HG03457 (cell line): Measurements from ENCODE around the gene EID2.
A peak's percentile ranks its signal among the peaks of the same experiment; 100 is the strongest.

Source experiments
- ATAC-seq: cut with Tn5 transposase; IDR thresholded peaks from one replicate; pipeline ENCODE4 v1.9.1; 2021; ENCODE audit warnings: moderate number of reproducible peaks; ENCODE audit not compliant: unreplicated experiment

The EID2 gene

GRCh38 chr19:39539165-39539517 lies 820 bp downstream of the EID2 start:
- no peak for ATAC-seq

DNA sequence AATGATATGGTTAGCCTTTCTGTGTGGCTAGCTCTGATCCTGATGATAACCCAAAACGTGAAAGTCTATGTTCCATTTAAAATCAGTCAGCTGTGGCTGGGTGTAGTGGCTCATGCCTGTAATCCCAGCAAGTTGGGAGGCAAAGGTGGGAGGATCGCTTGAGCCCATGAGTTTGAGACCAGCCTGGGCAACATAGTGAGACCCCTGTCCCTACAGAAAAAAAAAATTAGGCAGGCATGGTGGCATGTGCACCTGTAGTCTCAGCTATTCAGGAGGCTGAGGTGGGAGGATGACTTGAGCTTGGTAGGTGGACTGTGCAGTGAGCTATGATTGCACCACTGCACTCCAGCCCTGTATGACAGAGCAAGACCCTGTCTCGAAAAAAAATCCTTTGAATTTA lies 6.2 kb downstream of the EID2 start:
- no peak for ATAC-seq

DNA sequence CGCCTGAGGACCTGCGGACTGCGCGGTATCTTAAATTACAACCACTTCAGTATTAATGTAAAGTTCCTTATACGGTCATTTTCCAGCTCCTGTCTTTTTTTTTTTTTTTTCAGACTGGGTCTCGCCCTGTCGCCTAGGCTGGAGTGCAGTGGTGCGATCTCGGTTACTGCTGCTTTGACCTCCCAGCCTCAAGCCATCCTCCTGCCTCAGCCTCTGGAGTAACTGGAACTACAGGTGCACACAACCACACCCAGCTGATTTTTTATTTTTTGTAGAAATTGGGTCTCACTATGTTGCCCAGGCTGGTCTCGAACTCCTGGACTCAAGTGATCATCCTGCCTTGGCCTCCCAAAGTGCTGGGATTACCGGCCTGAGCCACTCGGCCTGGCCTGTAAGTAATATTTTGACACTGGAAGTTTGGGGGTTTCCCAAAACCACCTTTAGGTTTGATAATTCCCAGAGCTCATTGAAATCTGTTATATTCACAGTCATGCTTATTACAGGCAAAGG lies 6.9 kb downstream of the EID2 start:
- no peak for ATAC-seq

GRCh38 chr19:39532233-39533002 lies 7.5 kb downstream of the EID2 start, which contains the start of gene EID2B:
EID2B (minus strand) TSS chr19:39532852; CDS start chr19:39532802, 50 bp downstream.
- ATAC-seq, result peak; percentile 67

GRCh38 chr19:39531834-39532232 lies 8.1 kb downstream of the EID2 start:
- ATAC-seq, result no peak

DNA sequence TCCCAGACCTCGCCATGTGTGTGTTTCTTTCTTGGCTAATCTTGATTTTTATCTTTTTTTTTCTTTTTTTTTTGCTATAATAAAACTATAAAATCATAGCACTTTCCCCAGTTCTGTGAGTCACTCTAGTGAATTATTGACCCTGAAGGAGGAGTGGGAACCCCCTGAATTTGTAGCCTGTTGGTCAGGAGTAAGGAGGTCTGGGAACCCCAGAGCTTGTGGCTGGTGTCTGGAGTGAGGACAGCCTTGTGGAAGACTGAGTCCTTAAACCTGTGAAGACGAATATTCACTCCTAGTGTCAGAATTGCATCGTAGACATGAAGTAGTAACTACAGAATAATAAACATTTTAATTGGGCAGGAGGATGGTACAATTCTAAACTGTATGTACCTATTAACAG lies 14.8 kb downstream of the EID2 start:
- no peak for ATAC-seq

DNA sequence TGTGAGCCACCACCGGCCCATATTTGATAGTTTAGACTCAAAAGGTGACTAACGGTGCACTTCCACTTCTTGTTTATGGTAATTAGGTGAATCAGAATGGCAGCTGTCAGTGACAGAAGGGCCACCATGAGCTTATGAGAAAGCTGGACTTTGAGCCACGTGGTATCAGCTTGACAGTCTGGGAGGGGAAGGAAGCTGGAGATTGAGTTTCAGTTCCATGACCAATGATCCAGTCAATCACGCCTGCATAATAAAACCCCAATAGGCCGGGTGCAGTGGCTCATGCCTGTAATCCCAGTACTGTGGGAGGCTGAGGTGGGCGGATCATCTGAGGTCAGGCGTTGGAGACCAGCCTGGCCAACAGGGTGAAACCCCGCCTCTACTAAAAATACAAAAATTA lies 15.5 kb downstream of the EID2 start:
- no peak for ATAC-seq

- no peak for ATAC-seq
Measured at GRCh38 chr19:39520541-39521484, 19.1 kb downstream of the EID2 start.

GRCh38 chr19:39518975-39519374 lies 21.0 kb downstream of the EID2 start:
- ATAC-seq, result no peak

GRCh38 chr19:39518458-39518857 lies 21.5 kb downstream of the EID2 start:
- no peak for ATAC-seq

- ATAC-seq, result no peak
Measured at GRCh38 chr19:39517432-39517831, 22.5 kb downstream of the EID2 start.

DNA sequence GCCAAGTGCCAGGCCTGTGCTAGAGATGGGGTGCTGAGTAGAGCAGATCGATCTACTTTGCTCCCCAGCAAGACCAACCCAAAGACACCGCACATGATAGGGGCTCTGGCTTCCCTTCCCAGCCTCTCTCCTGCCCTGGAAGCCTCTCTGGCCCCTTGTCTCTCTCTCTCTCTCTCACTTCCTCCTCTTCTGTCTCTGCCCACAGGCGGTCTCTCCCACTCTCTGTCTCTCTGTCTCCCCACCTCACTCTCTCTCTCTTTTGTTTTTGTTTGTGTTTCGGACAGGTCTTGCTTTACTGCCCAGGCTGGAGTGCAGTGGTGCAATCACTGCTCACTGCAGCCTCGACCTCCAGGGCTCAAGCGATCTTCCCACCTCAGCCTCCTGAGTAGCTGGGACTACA lies 23.7 kb downstream of the EID2 start:
- ATAC-seq, result no peak

DNA sequence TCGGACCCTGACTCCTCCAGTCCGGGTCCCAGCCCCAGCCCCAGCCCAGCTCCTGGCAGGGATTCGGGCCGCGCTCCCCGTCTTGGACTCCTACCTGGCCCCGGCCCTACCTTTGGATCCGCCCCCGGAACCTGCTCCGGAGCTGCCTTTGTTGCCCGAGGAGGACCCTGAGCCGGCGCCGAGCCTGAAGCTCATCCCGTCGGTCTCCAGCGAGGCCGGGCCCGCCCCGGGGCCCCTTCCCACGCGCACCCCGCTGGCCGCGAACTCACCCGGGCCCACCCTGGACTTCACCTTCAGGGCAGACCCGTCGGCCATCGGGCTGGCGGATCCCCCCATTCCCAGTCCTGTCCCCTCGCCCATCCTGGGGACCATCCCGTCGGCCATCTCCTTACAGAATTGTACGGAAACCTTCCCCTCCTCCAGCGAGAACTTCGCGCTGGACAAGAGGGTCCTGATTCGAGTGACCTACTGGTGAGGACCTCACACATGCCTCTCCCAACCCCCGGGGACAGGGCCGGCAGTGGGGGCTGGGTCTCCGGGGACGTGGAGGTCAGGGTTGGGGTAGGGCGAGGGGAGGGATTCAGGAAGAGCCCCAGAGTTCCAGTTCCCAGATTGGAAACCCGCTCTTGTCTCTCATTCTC lies 24.3 kb downstream of the EID2 start:
- ATAC-seq, result no peak

GRCh38 chr19:39514840-39515550 lies 25.0 kb downstream of the EID2 start, which contains the start of gene SELENOV:
SELENOV (plus strand) TSS chr19:39515139; CDS start chr19:39515213, 74 bp downstream.
- no peak for ATAC-seq

- ATAC-seq, result no peak
Measured at GRCh38 chr19:39512988-39513387, 27.0 kb downstream of the EID2 start.

GRCh38 chr19:39509233-39509632 lies 30.7 kb downstream of the EID2 start:
- no peak for ATAC-seq

GRCh38 chr19:39508629-39509028 lies 31.3 kb downstream of the EID2 start:
- no peak for ATAC-seq

DNA sequence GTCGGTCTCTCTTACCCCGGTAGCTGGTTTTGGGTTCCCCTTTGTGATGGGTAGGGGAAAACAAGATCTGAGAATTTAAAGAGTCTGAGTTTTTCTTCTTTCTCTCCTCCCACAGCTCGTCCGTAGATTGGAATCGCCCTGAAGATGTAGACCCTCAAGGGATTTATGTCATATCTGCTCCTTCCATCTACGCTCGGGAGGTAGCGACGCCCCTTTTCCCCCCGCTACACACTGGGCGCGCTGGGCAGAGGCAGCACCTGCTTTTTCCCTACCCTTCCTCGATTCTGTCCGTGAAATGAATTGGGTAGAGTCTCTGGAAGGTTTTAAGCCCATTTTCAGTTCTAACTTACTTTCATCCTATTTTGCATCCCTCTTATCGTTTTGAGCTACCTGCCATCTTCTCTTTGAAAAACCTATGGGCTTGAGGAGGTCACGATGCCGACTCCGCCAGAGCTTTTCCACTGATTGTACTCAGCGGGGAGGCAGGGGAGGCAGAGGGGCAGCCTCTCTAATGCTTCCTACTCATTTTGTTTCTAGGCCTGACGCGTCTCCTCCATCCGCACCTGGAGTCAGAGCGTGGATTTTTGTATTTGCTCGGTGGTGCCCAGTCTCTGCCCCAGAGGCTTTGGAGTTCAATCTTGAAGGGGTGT lies 32.1 kb downstream of the EID2 start:
- ATAC-seq, result no peak

DNA sequence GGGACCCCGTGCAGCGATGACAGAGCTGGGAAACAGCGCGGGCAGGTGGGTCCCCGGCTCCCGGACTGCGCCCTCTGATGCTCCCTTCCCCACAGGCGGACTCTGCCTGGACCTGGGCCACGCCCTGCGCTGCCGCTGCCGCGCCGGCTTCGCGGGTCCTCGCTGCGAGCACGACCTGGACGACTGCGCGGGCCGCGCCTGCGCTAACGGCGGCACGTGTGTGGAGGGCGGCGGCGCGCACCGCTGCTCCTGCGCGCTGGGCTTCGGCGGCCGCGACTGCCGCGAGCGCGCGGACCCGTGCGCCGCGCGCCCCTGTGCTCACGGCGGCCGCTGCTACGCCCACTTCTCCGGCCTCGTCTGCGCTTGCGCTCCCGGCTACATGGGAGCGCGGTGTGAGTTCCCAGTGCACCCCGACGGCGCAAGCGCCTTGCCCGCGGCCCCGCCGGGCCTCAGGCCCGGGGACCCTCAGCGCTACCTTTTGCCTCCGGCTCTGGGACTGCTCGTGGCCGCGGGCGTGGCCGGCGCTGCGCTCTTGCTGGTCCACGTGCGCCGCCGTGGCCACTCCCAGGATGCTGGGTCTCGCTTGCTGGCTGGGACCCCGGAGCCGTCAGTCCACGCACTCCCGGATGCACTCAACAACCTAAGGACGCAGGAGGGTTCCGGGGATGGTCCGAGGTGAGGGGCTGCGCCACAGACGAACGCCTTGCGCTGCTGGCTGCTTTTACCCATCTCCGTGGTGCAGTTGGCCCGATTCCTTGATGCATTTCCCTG lies 32.8 kb downstream of the EID2 start:
- no peak for ATAC-seq
